HG03280 (cell line): ENCODE data around the gene PLAC9.

Experiments
- ATAC-seq: cut with Tn5 transposase; IDR thresholded peaks from one replicate; pipeline ENCODE4 v1.9.1; 2021; ENCODE audit warnings: mild to moderate bottlenecking, moderate library complexity; ENCODE audit not compliant: unreplicated experiment

The PLAC9 gene

GRCh38 chr10:80159166-80159873, 26.8 kb downstream of the PLAC9 start:
- ATAC-seq = no peak

GRCh38 chr10:80160361-80161320, 28.1 kb downstream of the PLAC9 start:
- ATAC-seq = no peak

GRCh38 chr10:80161321-80162083, 29.0 kb downstream of the PLAC9 start:
- no peak for ATAC-seq

GRCh38 chr10:80163741-80164341, 31.3 kb downstream of the PLAC9 start:
- no peak for ATAC-seq

- no peak for ATAC-seq
Measured at GRCh38 chr10:80164596-80164995, 32.1 kb downstream of the PLAC9 start.

- no peak for ATAC-seq
Measured at GRCh38 chr10:80165173-80165572, 32.6 kb downstream of the PLAC9 start.

- no peak for ATAC-seq
Measured at GRCh38 chr10:80166581-80167470, 34.3 kb downstream of the PLAC9 start.

GRCh38 chr10:80167471-80168161, 35.1 kb downstream of the PLAC9 start:
- no peak for ATAC-seq

- ATAC-seq = no peak
Measured at GRCh38 chr10:80168162-80168511, 35.6 kb downstream of the PLAC9 start.

- ATAC-seq = peak; percentile 46
Measured at GRCh38 chr10:80168679-80169380, 36.3 kb downstream of the PLAC9 start.

GRCh38 chr10:80170026-80170425, 37.5 kb downstream of the PLAC9 start:
- ATAC-seq = no peak

GRCh38 chr10:80170641-80171040, 38.1 kb downstream of the PLAC9 start:
- ATAC-seq = no peak

- ATAC-seq = no peak
Measured at GRCh38 chr10:80171248-80171660, 38.7 kb downstream of the PLAC9 start.

GRCh38 chr10:80172896-80173295, 40.4 kb downstream of the PLAC9 start:
- ATAC-seq = no peak

GRCh38 chr10:80173466-80173865, 40.9 kb downstream of the PLAC9 start:
- no peak for ATAC-seq

GRCh38 chr10:80174641-80175395, 42.3 kb downstream of the PLAC9 start:
- no peak for ATAC-seq

GRCh38 chr10:80176526-80176925, 44.0 kb downstream of the PLAC9 start:
- ATAC-seq = no peak
